GM12878 (cell line): ENCODE measurements around the gene GPRIN2. TPM values are rescaled to one million over a fixed set of nuclear protein-coding genes. Genes with fewer than 3 reads are reported as not detected.
"Not testable (repeated sequence)": the region's sequence is repeated elsewhere in the genome, so short reads cannot be mapped to it uniquely, and the experiment has no call there.

Experiments used
- ATAC-seq: fragments of 200-7000 bp; cut with Tn5 transposase; 3 replicates; pipeline ENCODE4 v1.9.1; 2020; ENCODE audit warnings: mild to moderate bottlenecking, moderate library complexity
- BruUV-seq: library from RNA; stranded (reverse); fragments of 400-500 nt; replicated peaks from 2 replicates; lab custom pipeline; 2021; lab: Mats Ljungman, UMichigan
- CTCF ChIA-PET: fragments of 300-600 bp; sonication (Branson Sonifier 250); formaldehyde crosslinking; extraction: SDS; loops from one replicate; lab custom pipeline; 2021; ENCODE audit warnings: inconsistent platforms; lab: Yijun Ruan, JAX
- POLR2A ChIA-PET: fragments of 350-600 bp; formaldehyde crosslinking; extraction: SDS; loops from one replicate; lab custom pipeline; 2021; ENCODE audit warnings: inconsistent platforms; lab: Charles Lee
- RAD21 ChIA-PET: fragments of 300-600 bp; sonication (Branson Sonifier 250); formaldehyde crosslinking; loops from one replicate; lab custom pipeline; 2023; ENCODE audit warnings: antibody characterized with exemption; ENCODE audit not compliant: unreplicated experiment; lab: Charles Lee
- SMC1A ChIA-PET: fragments of 300-600 bp; sonication (Branson Sonifier 250); formaldehyde crosslinking; loops from one replicate; lab custom pipeline; 2023; ENCODE audit not compliant: unreplicated experiment, uncharacterized antibody; lab: Charles Lee
- DNase-seq: peaks from one replicate; pipeline ENCODE4 v3.0.0-alpha.2; 2011; ENCODE audit warnings: low read depth, low spot score
- FAIRE-seq: peaks from 3 replicates; lab custom pipeline; 2011; peaks lifted over from hg19 to GRCh38; lab: Jason Lieb, UNC
- H2AFZ ChIP-seq: 2 replicates; pipeline ENCODE4 v1.6.0; 2011; ENCODE audit warnings: low read depth, low read length, control low read depth; ENCODE audit not compliant: control insufficient read depth
- H3K27ac ChIP-seq: 2 replicates; pipeline ENCODE4 v1.5.1; 2011; ENCODE audit warnings: control low read depth; ENCODE audit not compliant: control insufficient read depth, insufficient read depth
- H3K27me3 ChIP-seq, 2 experiments: replicated peaks in 1 of 2; 2 replicates each; pipeline versions ENCODE4 v1.6.0 to v1.6.1; 2011; ENCODE audit warnings: low read length in 1 of 2; ENCODE audit not compliant: control insufficient read depth in 2 of 2, insufficient read depth in 2 of 2
- H3K36me3 ChIP-seq, 2 experiments: 2 replicates each; pipeline ENCODE4 v1.5.1; 2011; ENCODE audit warnings: low read length in 1 of 2; ENCODE audit not compliant: control insufficient read depth in 2 of 2, insufficient read depth in 2 of 2
- H3K4me1 ChIP-seq: 2 replicates; pipeline ENCODE4 v1.6.1; 2011; ENCODE audit warnings: mild to moderate bottlenecking, low read length, moderate library complexity, mixed read lengths; ENCODE audit not compliant: control insufficient read depth, insufficient read depth
- H3K4me2 ChIP-seq: 2 replicates; pipeline ENCODE4 v1.6.0; 2011; ENCODE audit warnings: control low read depth; ENCODE audit not compliant: control insufficient read depth, insufficient read depth
- H3K4me3 ChIP-seq: fragments of 200-600 bp; sonication (generic); 2 replicates; pipeline ENCODE4 v1.5.1; 2016
- H3K79me2 ChIP-seq: 2 replicates; pipeline ENCODE4 v1.6.0; 2011; ENCODE audit warnings: low read length; ENCODE audit not compliant: control insufficient read depth, insufficient read depth
- H3K9ac ChIP-seq: 2 replicates; pipeline ENCODE4 v1.8.0; 2011; ENCODE audit warnings: low read length, control low read depth, mixed read lengths; ENCODE audit not compliant: control insufficient read depth, insufficient read depth
- H3K9me3 ChIP-seq: replicated peaks from 3 replicates; pipeline ENCODE4 v1.5.1; 2011; ENCODE audit warnings: mild to moderate bottlenecking, low read length; ENCODE audit not compliant: control insufficient read depth, insufficient read depth
- H4K20me1 ChIP-seq: 2 replicates; pipeline ENCODE4 v1.6.0; 2011; ENCODE audit not compliant: control insufficient read depth, insufficient read depth
- WGBS: methylation state at CpG from one replicate; pipeline ENCODE4 v1.1.6; 2016; ENCODE audit warnings: low lambda C conversion rate; ENCODE audit not compliant: insufficient replicate concordance, insufficient coverage; ENCODE audit errors: missing lambda C conversion rate; 5-methylcytosine and 5-hydroxymethylcytosine counted together
- in situ Hi-C: fragments of 300-500 bp; cut with MboI; formaldehyde crosslinking; loops from 9 replicates; pipeline ENCODE4 v1.14.3; 2018; ENCODE audit warnings: mixed read lengths
- intact Hi-C: fragments of 100-400 bp; cut with micrococcal nuclease; formaldehyde crosslinking; loops from one replicate; pipeline ENCODE4 v1.14.2; 2022; ENCODE audit not compliant: unreplicated experiment
- polyA plus RNA-seq, 11 experiments: library from polyadenylated mRNA; depleted of rRNA in 4 of 11; unstranded in 6 of 11; stranded (reverse) in 5 of 11; fragments of >200 nt; fragmentation: Nextera tagmentation in 4 of 11; fragmentation: Illumina TruSeq in 1 of 11; extraction: Ambion mirVana in 4 of 11; extraction: Trizol in 1 of 11; gene quantifications; 1 replicate in 1 of 11; 2 replicates in 10 of 11; pipeline versions ENCODE4 v1.2.1 to v1.2.3, GENCODE V29; 2011 to 2016; ENCODE audit warnings: inconsistent platforms in 2 of 11, missing spikeins in 2 of 11, low read depth in 1 of 11
- total RNA-seq, 4 experiments: library from RNA; depleted of rRNA in 3 of 4; stranded (reverse); fragments of >200 nt in 3 of 4; fragmentation: Illumina TruSeq in 1 of 4; extraction: Trizol in 1 of 4; gene quantifications; 2 replicates each; pipeline versions ENCODE4 v1.2.1 to v1.2.3, GENCODE V29; 2013 to 2021

The GPRIN2 gene
- total and polyA plus RNA-seq, 10 of the 15 experiments (the other 5 are each of a cell fraction or from before 2014, with no cell fraction given) = 0.13 TPM; not detected in 9

DNA sequence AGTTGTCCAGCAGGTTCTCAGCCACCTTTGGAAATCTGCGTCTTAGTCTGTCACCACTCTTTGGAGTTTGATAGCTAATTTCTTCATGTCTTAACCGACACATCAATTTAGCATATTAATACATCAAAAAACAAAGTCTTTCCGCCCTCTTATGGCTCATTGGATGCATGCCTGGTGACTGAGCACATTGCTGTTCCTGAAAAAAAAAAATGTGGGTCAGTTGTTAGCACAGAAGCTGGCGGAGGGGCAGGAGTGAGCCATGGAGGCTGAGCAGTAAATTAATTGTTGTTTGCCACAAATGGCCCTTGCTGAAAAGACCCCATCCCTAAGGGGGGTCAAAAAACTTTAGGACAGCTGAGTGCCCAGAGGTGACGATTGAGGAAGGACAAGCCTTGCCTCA, 16.9 kb upstream of the GPRIN2 start:
- RAD21 ChIA-PET, H3K27ac ChIP-seq, CTCF ChIA-PET, intact Hi-C loops, H3K9ac ChIP-seq, BruUV-seq, H4K20me1 ChIP-seq, POLR2A ChIA-PET, H3K4me3 ChIP-seq, H3K4me2 ChIP-seq, H3K79me2 ChIP-seq, H3K4me1 ChIP-seq, in situ Hi-C loops, H3K36me3 ChIP-seq, H3K27me3 ChIP-seq, H3K9me3 ChIP-seq, H2AFZ ChIP-seq, DNase-seq, ATAC-seq, FAIRE-seq, SMC1A ChIA-PET: not testable (repeated sequence)
- no CpG with 5 or more reads among the region's 5 CpGs for WGBS

DNA sequence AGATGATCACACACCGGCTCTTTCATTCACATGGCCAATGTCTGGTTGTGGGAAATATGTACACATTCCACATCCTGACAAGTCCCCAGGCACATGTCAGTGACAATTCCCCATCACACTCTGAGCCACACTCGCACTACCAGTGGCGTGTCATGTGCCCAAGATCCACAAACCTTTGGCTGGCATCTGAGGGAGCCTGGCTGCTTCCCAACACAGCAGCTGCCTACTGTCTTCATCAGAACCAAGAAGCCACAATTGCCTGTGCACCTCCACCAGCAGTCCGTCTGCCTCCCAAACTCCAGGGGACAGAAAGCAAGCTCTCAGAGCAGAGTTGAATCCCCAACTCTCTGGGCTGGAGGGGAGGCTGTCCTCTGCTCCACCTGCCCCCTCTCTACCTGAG, 16.3 kb upstream of the GPRIN2 start:
- H3K4me2 ChIP-seq, RAD21 ChIA-PET, ATAC-seq, DNase-seq, CTCF ChIA-PET, intact Hi-C loops, H3K9me3 ChIP-seq, SMC1A ChIA-PET, in situ Hi-C loops, H3K79me2 ChIP-seq, POLR2A ChIA-PET, H3K27ac ChIP-seq, H3K27me3 ChIP-seq, BruUV-seq, H3K36me3 ChIP-seq, H3K4me3 ChIP-seq, H3K4me1 ChIP-seq, H4K20me1 ChIP-seq, H3K9ac ChIP-seq, FAIRE-seq, H2AFZ ChIP-seq: not testable (repeated sequence)
- 20% methylated on average over 1 of the region's 4 CpGs for WGBS

DNA sequence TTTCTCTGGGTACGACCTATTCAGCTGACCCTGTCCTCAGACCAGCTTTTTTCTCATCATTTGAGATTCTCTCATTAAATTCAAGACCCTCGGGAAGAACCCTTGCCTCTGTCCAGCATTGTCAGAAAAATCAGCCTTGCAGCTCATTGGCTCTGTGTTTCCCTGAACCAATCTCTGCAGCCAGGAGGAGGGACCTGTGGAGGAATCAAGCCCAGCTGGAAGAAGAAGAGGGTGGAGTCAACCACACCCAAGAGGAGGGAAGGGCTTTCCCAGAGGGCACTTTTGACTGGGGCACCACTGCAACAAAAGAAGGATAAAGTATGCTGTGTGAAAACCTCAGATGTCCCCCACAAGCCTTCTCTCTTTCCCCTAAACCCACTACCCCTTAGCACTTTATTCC, 14.2 kb upstream of the GPRIN2 start:
- H4K20me1 ChIP-seq, H3K27me3 ChIP-seq, H3K79me2 ChIP-seq, H2AFZ ChIP-seq, H3K9ac ChIP-seq, BruUV-seq, DNase-seq, H3K4me3 ChIP-seq, H3K27ac ChIP-seq, FAIRE-seq, H3K4me1 ChIP-seq, in situ Hi-C loops, RAD21 ChIA-PET, SMC1A ChIA-PET, intact Hi-C loops, H3K4me2 ChIP-seq, POLR2A ChIA-PET, ATAC-seq, CTCF ChIA-PET, H3K9me3 ChIP-seq, H3K36me3 ChIP-seq: not testable (repeated sequence)
- no CpG with 5 or more reads among the region's 2 CpGs for WGBS

DNA sequence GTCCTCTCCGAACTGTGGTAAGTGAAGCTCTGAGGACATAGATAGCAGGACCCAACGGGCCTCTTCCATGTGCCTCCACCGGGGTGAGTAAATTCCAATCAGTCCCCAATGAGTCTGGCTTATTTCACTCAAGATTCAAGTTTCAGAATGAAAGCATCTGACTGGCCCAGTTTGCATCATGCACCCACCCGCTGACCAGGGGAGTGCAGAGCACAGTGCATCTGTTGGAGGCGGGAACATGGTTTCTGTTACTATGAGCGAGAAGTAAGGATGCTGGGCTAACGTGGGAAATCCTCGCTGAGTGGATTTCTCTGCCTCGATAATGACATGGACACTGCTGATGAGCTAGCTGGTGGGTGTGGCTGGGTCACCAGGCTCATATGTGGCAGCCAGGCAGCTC, 10.7 kb upstream of the GPRIN2 start:
- intact Hi-C loops, H3K4me2 ChIP-seq, SMC1A ChIA-PET, FAIRE-seq, H3K27me3 ChIP-seq, ATAC-seq, in situ Hi-C loops, H3K9ac ChIP-seq, H3K4me1 ChIP-seq, H3K27ac ChIP-seq, H3K4me3 ChIP-seq, H2AFZ ChIP-seq, H4K20me1 ChIP-seq, CTCF ChIA-PET, POLR2A ChIA-PET, H3K79me2 ChIP-seq, BruUV-seq, DNase-seq, RAD21 ChIA-PET, H3K9me3 ChIP-seq, H3K36me3 ChIP-seq: not testable (repeated sequence)
- WGBS = 68% methylated on average over 2 of the region's 9 CpGs
